CD4-positive, alpha-beta T cell treated with Interleukin-12 subunit alpha and Interleukin-12 subunit beta, for 1 hour (primary cell): ENCODE results near the gene NEU2.
"Not testable (repeated sequence)": the region's sequence is repeated elsewhere in the genome, so short reads cannot be mapped to it uniquely, and the experiment has no call there.

Experiments used
- DNase-seq: peaks from one replicate; pipeline ENCODE4 v3.0.0-alpha.2; 2020

Gene NEU2

GRCh38 chr2:233059797-233060500 is 27.5 kb downstream of the NEU2 start, which contains the start of gene INPP5D:
Gene INPP5D (plus strand): TSS chr2:233060342. CDS start chr2:233060479, 137 bp downstream.
- DNase-seq, result peak; percentile 84

GRCh38 chr2:233060501-233060979 is 28.1 kb downstream of the NEU2 start:
- DNase-seq, result no peak

- no peak for DNase-seq
Measured at GRCh38 chr2:233060980-233061590, 28.6 kb downstream of the NEU2 start.

GRCh38 chr2:233061591-233062450 is 29.3 kb downstream of the NEU2 start:
- DNase-seq, result peak; percentile 34

GRCh38 chr2:233062451-233062850 is 30.0 kb downstream of the NEU2 start:
- no peak for DNase-seq

- no peak for DNase-seq
Measured at GRCh38 chr2:233062946-233063268, 30.4 kb downstream of the NEU2 start.

GRCh38 chr2:233063269-233063975 is 30.9 kb downstream of the NEU2 start:
- DNase-seq, result peak; percentile 33

- no peak for DNase-seq
Measured at GRCh38 chr2:233063976-233064411, 31.5 kb downstream of the NEU2 start.

GRCh38 chr2:233064530-233065199 is 32.2 kb downstream of the NEU2 start:
- no peak for DNase-seq

GRCh38 chr2:233065200-233065589 is 32.7 kb downstream of the NEU2 start:
- DNase-seq, result not testable (repeated sequence)

- no peak for DNase-seq
Measured at GRCh38 chr2:233065954-233066470, 33.5 kb downstream of the NEU2 start.

GRCh38 chr2:233068762-233069418 is 36.4 kb downstream of the NEU2 start:
- DNase-seq, result no peak

- DNase-seq, result no peak
Measured at GRCh38 chr2:233072838-233073237, 40.4 kb downstream of the NEU2 start.

GRCh38 chr2:233074106-233074505 is 41.6 kb downstream of the NEU2 start:
- no peak for DNase-seq

- no peak for DNase-seq
Measured at GRCh38 chr2:233075141-233075965, 42.9 kb downstream of the NEU2 start.

GRCh38 chr2:233075966-233076339 is 43.5 kb downstream of the NEU2 start:
- peak; percentile 56 for DNase-seq

- peak; percentile 66 for DNase-seq
Measured at GRCh38 chr2:233076749-233077148, 44.3 kb downstream of the NEU2 start.

- DNase-seq, result peak; percentile 52
Measured at GRCh38 chr2:233079473-233079877, 47.0 kb downstream of the NEU2 start.

GRCh38 chr2:233079953-233080835 is 47.7 kb downstream of the NEU2 start:
- peak; percentile 35 for DNase-seq

- DNase-seq, result no peak
Measured at GRCh38 chr2:233080836-233081229, 48.4 kb downstream of the NEU2 start.
